Activated effector memory CD4-positive, alpha-beta T cell treated with Interleukin-2 at 50 U/mL for 16 hours (primary cell): ENCODE measurements around the gene SIRT4.

ENCODE experiments used
- DNase-seq: peaks from one replicate; pipeline ENCODE4 v3.0.0-alpha.2; 2020

SIRT4 gene, protein sequence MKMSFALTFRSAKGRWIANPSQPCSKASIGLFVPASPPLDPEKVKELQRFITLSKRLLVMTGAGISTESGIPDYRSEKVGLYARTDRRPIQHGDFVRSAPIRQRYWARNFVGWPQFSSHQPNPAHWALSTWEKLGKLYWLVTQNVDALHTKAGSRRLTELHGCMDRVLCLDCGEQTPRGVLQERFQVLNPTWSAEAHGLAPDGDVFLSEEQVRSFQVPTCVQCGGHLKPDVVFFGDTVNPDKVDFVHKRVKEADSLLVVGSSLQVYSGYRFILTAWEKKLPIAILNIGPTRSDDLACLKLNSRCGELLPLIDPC

GRCh38 chr12:120301962-120302815 lies at the start of gene SIRT4:
Gene SIRT4, plus strand, starts transcription at chr12:120302321. Its CDS starts 1,241 bp downstream, at chr12:120303562.
- DNase-seq, result peak; percentile 75

DNA sequence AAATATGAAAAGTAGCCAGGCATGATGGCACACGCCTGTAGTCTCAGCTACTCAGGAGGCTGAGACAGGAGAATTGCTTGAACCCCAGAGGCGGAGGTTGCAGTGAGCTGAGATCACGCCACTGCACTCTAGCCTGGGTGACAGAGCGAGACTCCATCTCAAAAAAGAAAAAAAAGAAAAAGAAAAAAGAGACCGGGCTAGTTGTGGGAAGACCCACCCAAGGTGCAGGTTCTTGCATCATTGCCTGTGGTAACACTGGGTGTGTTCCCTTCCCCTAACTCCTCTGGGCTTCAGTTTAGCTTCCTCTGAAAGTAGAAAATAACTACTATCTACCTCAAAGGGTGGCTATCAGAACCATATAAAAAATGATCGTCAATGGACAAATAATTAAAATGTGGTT lies 48.8 kb upstream of the SIRT4 start:
- peak; percentile 46 for DNase-seq

GRCh38 chr12:120254809-120255208 lies 47.3 kb upstream of the SIRT4 start:
- DNase-seq, result no peak

DNA sequence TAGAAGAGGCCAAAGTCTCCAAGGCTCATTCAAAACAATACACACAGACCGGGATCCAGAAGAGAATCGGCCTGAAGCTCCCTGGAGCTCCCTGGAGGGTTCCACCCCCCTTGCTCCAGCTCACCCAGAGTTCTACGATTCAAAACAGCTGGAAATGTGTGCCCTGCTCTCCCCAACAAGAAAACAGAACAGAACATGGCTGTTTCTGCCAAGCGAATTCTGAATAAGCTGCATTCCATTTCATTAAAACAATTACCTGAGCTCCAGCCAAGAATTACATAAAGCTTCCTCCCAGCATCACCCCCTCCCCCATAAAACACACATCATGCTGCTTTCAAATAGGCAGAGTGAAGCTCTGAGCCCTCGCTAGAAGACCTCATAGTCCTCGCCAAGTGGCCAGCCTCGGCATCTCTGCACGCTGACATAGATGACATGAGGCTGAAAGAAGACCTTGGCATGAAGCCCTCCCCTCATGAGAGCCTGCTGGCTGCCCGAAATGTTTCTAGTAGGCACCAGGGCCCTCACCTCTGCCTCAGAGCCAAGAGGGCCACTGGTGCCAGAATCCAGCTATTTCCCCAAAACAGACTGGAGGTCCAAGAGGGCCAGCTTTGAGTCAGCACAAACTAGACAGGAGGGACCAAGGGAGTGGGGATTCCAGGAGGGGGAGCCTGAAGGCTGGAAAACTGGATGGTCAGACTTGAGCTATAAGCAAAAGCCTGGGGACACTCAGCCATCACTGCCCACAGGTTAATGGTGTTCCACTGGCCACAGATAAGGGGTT lies 44.9 kb upstream of the SIRT4 start:
- DNase-seq, result no peak

- DNase-seq, result no peak
Observed at GRCh38 chr12:120258323-120258896, 43.7 kb upstream of the SIRT4 start.

- DNase-seq, result no peak
Observed at GRCh38 chr12:120259418-120260202, 42.5 kb upstream of the SIRT4 start.

DNA sequence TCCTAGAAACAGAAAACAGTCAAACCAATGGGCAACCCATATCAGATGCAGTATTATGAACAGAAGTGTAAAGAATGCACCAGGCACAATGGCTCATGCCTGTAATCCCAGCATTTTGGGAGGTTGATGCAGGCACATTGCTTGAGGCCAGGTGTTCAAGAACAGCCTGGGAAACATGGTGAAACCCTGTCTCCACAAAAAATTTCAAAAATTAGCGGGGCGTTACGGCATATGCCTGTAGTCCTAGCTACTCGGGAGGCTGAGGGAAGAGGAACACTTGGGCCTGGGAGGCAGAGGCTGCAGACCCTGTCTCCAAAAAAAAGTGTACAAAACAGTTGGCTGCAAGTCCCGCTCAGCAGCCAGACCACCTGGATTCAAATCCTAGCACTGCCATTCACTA lies 41.5 kb upstream of the SIRT4 start:
- DNase-seq, result no peak

DNA sequence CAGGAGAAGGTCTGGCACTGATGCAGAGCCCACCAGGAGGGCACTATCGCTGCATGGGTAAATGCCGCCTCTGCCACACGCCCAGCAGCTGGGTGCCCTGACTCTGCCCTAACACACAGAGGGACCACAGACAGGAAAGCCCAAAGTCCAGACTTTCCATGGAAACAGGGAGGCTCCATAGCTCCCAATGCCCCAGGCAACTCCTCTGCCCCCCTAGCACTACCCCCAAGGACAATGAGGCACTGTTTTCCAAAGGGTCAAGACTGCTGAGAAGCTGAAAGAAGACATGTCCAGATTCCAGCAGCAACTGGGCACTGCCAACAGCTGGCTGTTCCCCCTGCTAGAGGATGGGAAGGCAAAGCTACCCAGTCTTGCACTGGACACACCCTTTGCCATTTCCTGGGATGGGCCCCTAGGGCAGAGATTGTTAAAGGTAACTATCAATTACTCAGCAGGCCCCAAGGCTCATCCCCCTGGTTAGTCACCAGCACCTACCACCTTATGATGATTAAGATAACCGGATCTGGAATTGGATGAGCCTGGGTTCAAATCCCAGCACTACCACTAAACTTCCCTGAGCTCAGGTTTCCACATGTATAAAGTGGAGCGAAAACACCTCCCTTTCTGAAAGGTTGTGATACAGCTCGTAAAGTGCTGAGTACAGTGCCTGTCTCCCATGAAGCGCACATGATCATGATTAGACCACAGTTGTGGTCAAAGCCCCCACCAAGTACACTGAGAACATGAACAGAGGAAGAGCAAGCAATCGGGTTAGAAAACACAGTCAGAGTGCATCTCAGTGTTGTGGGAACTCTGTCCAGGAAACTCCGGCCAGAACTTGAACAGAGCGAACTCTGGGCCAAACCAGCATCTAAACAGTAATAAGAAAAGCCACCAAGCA lies 39.9 kb upstream of the SIRT4 start:
- DNase-seq, result no peak

DNA sequence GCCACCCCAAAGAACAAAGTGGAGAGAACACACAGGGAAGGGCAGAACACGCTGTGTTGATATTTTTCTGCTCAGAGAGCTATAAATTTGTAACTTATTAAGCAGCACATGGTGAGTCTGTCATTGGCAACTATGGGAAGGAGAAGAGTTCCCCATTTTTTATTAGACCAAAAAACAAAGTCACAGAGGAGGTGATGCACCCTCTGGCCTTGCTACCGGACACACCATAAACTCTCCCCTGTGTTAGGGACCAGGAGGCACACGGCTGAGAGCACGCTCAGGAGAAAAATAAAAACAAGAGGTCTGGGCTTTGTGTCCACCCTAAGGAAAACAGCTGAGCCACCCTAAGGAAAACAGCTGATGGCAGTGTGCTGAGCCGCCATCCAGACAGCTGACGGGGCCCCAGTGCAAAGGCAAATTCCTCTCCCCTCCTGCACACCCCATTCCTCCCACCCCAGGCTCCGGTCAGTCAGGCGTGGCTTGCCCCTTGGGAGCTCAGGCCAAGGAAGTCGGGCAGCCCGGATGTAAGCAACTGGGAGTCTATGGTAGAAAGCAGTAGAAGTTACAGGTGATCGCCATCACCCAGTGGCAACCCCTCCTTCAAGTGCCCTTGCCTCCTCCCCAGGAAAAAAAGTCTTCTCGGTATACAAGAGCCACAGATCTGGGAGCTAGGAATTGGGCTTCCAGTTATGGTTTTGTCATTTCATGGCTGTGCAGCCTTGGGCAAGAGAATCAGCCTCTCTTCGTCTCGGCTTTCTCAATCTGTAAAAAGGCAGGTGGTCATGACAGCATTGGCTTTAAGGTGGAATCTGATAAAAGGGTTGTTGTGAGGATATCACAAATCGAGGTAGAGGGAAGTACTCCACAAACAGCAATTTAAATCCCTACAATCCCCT lies 39.0 kb upstream of the SIRT4 start:
- no peak for DNase-seq

GRCh38 chr12:120263748-120264085 lies 38.4 kb upstream of the SIRT4 start:
- DNase-seq, result no peak

- no peak for DNase-seq
Observed at GRCh38 chr12:120264086-120264903, 37.8 kb upstream of the SIRT4 start.

DNA sequence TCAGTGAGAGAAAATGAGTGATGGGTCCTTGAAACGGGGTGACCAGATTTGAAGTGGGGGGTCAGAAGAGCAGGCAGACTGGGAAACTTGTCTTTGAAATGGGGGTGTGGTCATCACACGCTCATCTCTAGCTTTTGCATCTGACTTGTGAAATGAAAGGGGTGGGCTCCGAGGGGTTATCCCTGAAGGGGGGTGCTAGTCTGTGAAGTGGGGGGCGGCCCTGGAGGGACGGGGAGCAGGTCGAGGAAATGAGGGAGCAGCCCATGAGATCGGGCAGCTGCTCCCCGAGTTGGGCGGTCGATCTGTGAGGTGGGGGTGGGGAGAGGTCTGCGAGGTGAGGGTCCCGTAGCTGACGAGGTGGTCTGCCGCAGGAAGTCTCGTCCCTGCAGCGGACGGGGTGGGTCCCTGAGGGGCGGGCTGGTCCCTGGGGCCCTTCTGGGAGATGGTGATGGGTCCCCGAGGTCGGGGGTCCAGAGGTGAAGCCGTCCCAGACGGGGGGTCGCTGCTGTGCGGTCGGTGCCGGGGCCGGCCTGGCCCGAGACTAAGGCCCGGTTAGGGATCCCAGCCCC lies 37.1 kb upstream of the SIRT4 start:
- DNase-seq, result no peak

GRCh38 chr12:120265473-120266179 lies 36.5 kb upstream of the SIRT4 start, which contains the start of gene PXN:
Gene PXN, minus strand, starts transcription at chr12:120265730. Its CDS starts 101 bp downstream, at chr12:120265629.
- peak; percentile 85 for DNase-seq

- DNase-seq, result no peak
Observed at GRCh38 chr12:120266180-120266870, 35.8 kb upstream of the SIRT4 start.

DNA sequence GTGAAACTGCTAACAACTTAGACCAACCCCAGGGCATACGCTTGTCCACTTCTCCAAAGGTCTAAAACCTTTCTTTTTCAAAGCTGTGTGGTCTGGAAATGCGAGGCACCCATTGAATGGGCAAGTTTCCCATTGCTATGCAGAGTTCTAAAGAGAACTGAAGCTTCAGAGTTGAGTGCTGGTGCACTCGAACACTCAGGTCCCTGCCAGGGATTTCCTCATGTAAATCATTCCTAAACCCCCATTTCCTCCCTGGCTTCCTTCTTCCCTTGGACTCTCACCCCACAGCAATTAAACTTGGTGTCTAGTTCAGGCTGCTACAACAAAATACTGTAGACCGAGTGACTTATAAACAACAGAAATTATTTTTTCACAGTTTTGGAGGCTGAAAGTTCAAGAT lies 34.4 kb upstream of the SIRT4 start:
- DNase-seq, result no peak

DNA sequence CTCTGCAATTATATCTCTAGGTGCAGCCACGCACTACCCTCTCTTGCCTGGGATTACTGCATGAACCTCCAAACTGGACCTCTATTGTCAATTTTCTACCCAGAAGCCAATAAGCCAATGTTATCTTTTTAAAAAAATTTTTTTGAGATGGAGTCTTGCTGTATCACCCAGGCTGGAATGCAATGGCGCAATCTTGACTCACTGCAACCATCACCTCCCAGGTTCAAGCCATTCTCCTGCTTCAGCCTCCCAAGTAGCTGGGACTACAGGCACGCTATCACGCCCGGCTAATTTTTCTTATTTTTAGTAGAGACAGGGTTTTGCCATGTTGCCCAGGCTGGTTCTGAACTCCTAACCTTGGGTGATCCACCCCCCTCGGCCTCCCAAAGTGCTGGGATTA lies 25.4 kb upstream of the SIRT4 start:
- no peak for DNase-seq
